HepG2 (cell line): Measurements from ENCODE around the gene OR13D1.

Experiments
- BHLHE40 ChIP-seq: IDR thresholded peaks from 2 replicates; pipeline ENCODE4 v1.6.1; 2011; ENCODE audit warnings: low read length, improper control_type of control experiment
- CBX2 ChIP-seq, 2 experiments: fragments of 200-600 bp in 1 of 2; sonication (generic); formaldehyde crosslinking in 1 of 2; IDR thresholded peaks; 2 replicates each; pipeline versions ENCODE4 v1.7.0 to v1.8.1; 2018 to 2022; ENCODE audit warnings: low read depth in 2 of 2, low read length in 1 of 2, mild to moderate bottlenecking in 1 of 2, missing genetic modification reagents in 1 of 2
- MYNN ChIP-seq: sonication (generic); formaldehyde crosslinking; IDR thresholded peaks from 2 replicates; pipeline ENCODE4 v1.4.0; 2020; ENCODE audit warnings: mild to moderate bottlenecking, low read depth, missing genetic modification reagents
- NKX3-1 ChIP-seq: sonication (generic); formaldehyde crosslinking; IDR thresholded peaks from 2 replicates; pipeline ENCODE4 v1.5.0; 2020; ENCODE audit warnings: missing genetic modification reagents
- RAD21 ChIP-seq: fragments of 450-650 bp; formaldehyde crosslinking; IDR thresholded peaks from 2 replicates; pipeline ENCODE4 v1.5.0; 2020; ENCODE audit warnings: mild to moderate bottlenecking
- SMC3 ChIP-seq: IDR thresholded peaks from 2 replicates; pipeline ENCODE4 v1.6.1; 2011; ENCODE audit warnings: low read length, improper control_type of control experiment
- ZFX ChIP-seq: sonication (generic); formaldehyde crosslinking; IDR thresholded peaks from 2 replicates; pipeline ENCODE4 v1.4.0; 2020; ENCODE audit warnings: mild to moderate bottlenecking, low read depth, missing genetic modification reagents, moderate library complexity
- ZNF337 ChIP-seq: sonication (generic); formaldehyde crosslinking; IDR thresholded peaks from 2 replicates; pipeline ENCODE4 v1.5.1; 2020; ENCODE audit warnings: missing genetic modification reagents, low read depth, mild to moderate bottlenecking, borderline replicate concordance
- ZNF382 ChIP-seq: sonication (generic); formaldehyde crosslinking; IDR thresholded peaks from 2 replicates; pipeline ENCODE4 v1.5.0; 2020; ENCODE audit warnings: missing genetic modification reagents, mild to moderate bottlenecking, borderline replicate concordance
- ZNF580 ChIP-seq: IDR thresholded peaks from 2 replicates; pipeline ENCODE4 v1.6.1; 2016; ENCODE audit warnings: low read depth, borderline replicate concordance
- TF ChIP-seq, protein P1 (sequence below): sonication (generic); formaldehyde crosslinking; IDR thresholded peaks from 2 replicates; pipeline ENCODE4 v1.5.0; 2020; ENCODE audit warnings: mild to moderate bottlenecking, missing genetic modification reagents, moderate library complexity
- TF ChIP-seq, protein P2 (sequence below): sonication (generic); formaldehyde crosslinking; IDR thresholded peaks from 2 replicates; pipeline ENCODE4 v1.4.0; 2020; ENCODE audit warnings: missing genetic modification reagents, borderline replicate concordance

- TF ChIP-seq ZNF580 (CRISPR knock-in tag) (no peak), RAD21 (CRISPR knock-in tag) (peak; percentile 62; the same call in 1 of the 2 replicates), MYNN (no peak), ZFX (CRISPR knock-in tag) (no peak), BHLHE40 (no peak), ZNF382 (no peak), ZNF337 (no peak), NKX3-1 (CRISPR knock-in tag) (no peak), SMC3 (peak; percentile 66; the same call in 1 of the 2 replicates), CBX2 (IDR thresholded peaks at IDR 0.05; ENCODE audit: low read depth, low read length) (no peak), CBX2 (CRISPR knock-in tag; IDR thresholded peaks at IDR 0.05; ENCODE audit: low read depth) (no peak)
- TF ChIP-seq, protein P1, sequence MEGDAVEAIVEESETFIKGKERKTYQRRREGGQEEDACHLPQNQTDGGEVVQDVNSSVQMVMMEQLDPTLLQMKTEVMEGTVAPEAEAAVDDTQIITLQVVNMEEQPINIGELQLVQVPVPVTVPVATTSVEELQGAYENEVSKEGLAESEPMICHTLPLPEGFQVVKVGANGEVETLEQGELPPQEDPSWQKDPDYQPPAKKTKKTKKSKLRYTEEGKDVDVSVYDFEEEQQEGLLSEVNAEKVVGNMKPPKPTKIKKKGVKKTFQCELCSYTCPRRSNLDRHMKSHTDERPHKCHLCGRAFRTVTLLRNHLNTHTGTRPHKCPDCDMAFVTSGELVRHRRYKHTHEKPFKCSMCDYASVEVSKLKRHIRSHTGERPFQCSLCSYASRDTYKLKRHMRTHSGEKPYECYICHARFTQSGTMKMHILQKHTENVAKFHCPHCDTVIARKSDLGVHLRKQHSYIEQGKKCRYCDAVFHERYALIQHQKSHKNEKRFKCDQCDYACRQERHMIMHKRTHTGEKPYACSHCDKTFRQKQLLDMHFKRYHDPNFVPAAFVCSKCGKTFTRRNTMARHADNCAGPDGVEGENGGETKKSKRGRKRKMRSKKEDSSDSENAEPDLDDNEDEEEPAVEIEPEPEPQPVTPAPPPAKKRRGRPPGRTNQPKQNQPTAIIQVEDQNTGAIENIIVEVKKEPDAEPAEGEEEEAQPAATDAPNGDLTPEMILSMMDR (CRISPR knock-in tag), result peak; percentile 79
- TF ChIP-seq, protein P2, sequence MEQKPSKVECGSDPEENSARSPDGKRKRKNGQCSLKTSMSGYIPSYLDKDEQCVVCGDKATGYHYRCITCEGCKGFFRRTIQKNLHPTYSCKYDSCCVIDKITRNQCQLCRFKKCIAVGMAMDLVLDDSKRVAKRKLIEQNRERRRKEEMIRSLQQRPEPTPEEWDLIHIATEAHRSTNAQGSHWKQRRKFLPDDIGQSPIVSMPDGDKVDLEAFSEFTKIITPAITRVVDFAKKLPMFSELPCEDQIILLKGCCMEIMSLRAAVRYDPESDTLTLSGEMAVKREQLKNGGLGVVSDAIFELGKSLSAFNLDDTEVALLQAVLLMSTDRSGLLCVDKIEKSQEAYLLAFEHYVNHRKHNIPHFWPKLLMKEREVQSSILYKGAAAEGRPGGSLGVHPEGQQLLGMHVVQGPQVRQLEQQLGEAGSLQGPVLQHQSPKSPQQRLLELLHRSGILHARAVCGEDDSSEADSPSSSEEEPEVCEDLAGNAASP, result no peak
Observed at GRCh38 chr9:104743376-104743985, 49.2 kb downstream of the OR13D1 start.
